Panc1 (cell line): ENCODE measurements around the gene KIAA1614. TPM values are rescaled to one million over a fixed set of nuclear protein-coding genes. Genes with fewer than 3 reads are reported as not detected.

Experiments used
- ATAC-seq: fragments of 200-7000 bp; cut with Tn5 transposase; 2 replicates; pipeline ENCODE4 v1.9.1; 2020; ENCODE audit warnings: mild to moderate bottlenecking, moderate library complexity
- BruUV-seq: library from RNA; stranded (reverse); fragments of 400-500 nt; replicated peaks from 2 replicates; lab custom pipeline; 2021; lab: Mats Ljungman, UMichigan
- CTCF ChIA-PET: fragments of 300-600 bp; sonication (Branson Sonifier 250); formaldehyde crosslinking; loops from one replicate; lab custom pipeline; 2022; ENCODE audit warnings: antibody characterized with exemption; lab: Charles Lee
- POLR2A ChIA-PET: fragments of 300-600 bp; sonication (Branson Sonifier 250); formaldehyde crosslinking; loops from one replicate; lab custom pipeline; 2022; ENCODE audit warnings: antibody characterized with exemption; lab: Charles Lee
- DNase-seq: peaks from one replicate; pipeline ENCODE4 v3.0.0-alpha.2; 2010; ENCODE audit warnings: low read depth, low spot score
- H3K27ac ChIP-seq: 2 replicates; pipeline ENCODE4 v1.5.1; 2011; ENCODE audit warnings: mild to moderate bottlenecking, low read length, inconsistent platforms
- H3K27me3 ChIP-seq: fragments of 200-500 bp; sonication (Bioruptor generic); 2 replicates; pipeline ENCODE4 v1.6.0; 2014; ENCODE audit warnings: low read length, inconsistent platforms; ENCODE audit not compliant: control insufficient read depth, insufficient read depth
- H3K36me3 ChIP-seq: fragments of 200-500 bp; sonication (Bioruptor generic); 2 replicates; pipeline ENCODE4 v1.5.1; 2014; ENCODE audit warnings: inconsistent platforms, mild to moderate bottlenecking, low read length, moderate library complexity; ENCODE audit not compliant: control insufficient read depth, insufficient read depth
- H3K4me1 ChIP-seq: 2 replicates; pipeline ENCODE4 v1.5.1; 2011; ENCODE audit warnings: inconsistent platforms, mild to moderate bottlenecking, low read length, moderate library complexity; ENCODE audit not compliant: control insufficient read depth, insufficient read depth
- H3K4me3 ChIP-seq, 2 experiments: 2 replicates each; pipeline ENCODE4 v1.5.1; 2011 to 2012; ENCODE audit warnings: low read depth in 2 of 2, low read length in 2 of 2, mild to moderate bottlenecking in 2 of 2, inconsistent platforms in 1 of 2, moderate library complexity in 1 of 2
- H3K9me3 ChIP-seq: fragments of 200-500 bp; sonication (Bioruptor generic); 2 replicates; pipeline ENCODE4 v1.5.1; 2014; ENCODE audit warnings: low read depth, mild to moderate bottlenecking, inconsistent platforms, low read length, moderate library complexity; ENCODE audit not compliant: control insufficient read depth, insufficient read depth
- POLR2AphosphoS5 ChIP-seq: IDR thresholded peaks from 2 replicates; pipeline ENCODE4 v1.6.1; 2012; ENCODE audit warnings: mild to moderate bottlenecking, low read depth, low read length, moderate library complexity
- SIN3A ChIP-seq: IDR thresholded peaks from 2 replicates; pipeline ENCODE4 v1.6.1; 2012; ENCODE audit warnings: low read depth, mild to moderate bottlenecking, low read length, moderate library complexity, borderline replicate concordance; ENCODE audit not compliant: insufficient read depth
- TCF7L2 ChIP-seq: IDR thresholded peaks from 2 replicates; pipeline ENCODE4 v1.6.1; 2011; ENCODE audit warnings: mild to moderate bottlenecking, low read depth, low read length, inconsistent platforms
- in situ Hi-C: cut with HindIII; loops from 2 replicates; pipeline ENCODE4 v1.10.0; 2016; ENCODE audit warnings: low sequenced_read_pairs, low pct_unique_long_range_greater_than_20kb
- intact Hi-C: fragments of 100-400 bp; cut with micrococcal nuclease; formaldehyde crosslinking; loops from one replicate; pipeline ENCODE4 v1.10.0; 2022; ENCODE audit not compliant: unreplicated experiment
- total RNA-seq: library from RNA; stranded (reverse); gene quantifications from one replicate; pipeline ENCODE4 v1.2.1, GENCODE V29; 2021; ENCODE audit not compliant: unreplicated experiment
- TF ChIP-seq, protein P1 (sequence below): fragments of 450-650 bp; IDR thresholded peaks from 2 replicates; pipeline ENCODE4 v1.5.1; 2017; ENCODE audit warnings: mild to moderate bottlenecking
- TF ChIP-seq, protein P2 (sequence below), 2 experiments: IDR thresholded peaks; 2 replicates each; pipeline ENCODE4 v1.6.1; 2011 to 2012; ENCODE audit warnings: low read depth in 2 of 2, control low read depth in 1 of 2, low read length in 1 of 2, mild to moderate bottlenecking in 1 of 2, moderate library complexity in 1 of 2; ENCODE audit not compliant: insufficient read depth in 1 of 2

Gene KIAA1614
- total RNA-seq, 1 experiment from 2014 or later, result 0.80 TPM

DNA sequence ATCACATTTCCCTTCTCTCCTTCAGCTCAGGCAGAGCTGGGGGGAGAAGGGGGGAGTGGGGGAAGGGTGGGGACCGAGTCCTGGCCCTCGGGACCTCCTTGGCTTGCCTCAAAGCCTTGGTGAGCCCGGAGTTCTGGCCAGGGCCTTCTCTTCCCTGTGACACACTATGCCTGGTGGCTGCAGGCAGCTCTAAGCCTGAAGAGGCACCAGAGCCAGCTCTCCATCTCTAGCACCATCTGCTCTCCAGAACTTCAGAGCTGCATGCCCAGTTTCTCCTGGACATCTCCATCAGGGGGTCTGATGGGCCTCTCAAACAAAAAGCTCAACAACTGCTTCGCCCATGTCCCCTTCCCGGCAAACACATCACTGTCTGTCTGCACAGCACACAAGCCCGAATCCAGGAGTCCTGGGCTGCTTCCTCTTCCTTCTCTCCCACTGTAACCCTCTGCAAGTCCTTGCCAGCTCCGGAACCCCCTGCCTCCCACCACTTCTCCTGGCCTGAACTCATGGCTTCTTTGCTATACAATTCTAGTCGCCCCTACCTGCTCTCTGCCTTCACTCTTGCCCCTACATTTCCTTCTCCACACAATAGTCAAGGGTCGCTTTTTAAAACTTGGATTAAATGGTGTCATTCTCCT, 26.5 kb downstream of the KIAA1614 start:
- no peak overlapping the region for H3K4me3 ChIP-seq
- H3K27me3 ChIP-seq, result no peaks in the 10 kb centered on the region
- no peaks in the 10 kb centered on the region for H3K9me3 ChIP-seq
- H3K36me3 ChIP-seq, result no peaks in the 10 kb centered on the region
- ChIA-PET POLR2A (no interaction called here), CTCF (no interaction called here)
- no TSS peak for BruUV-seq
- in situ Hi-C loops, result no loop called here
- DNase-seq, result no peak
- no peak for ATAC-seq
- TF ChIP-seq TCF7L2, result no peak
- H3K4me1 ChIP-seq, result no peaks in the 10 kb centered on the region
- intact Hi-C loops, result no loop called here
- no peak overlapping the region for H3K27ac ChIP-seq

DNA sequence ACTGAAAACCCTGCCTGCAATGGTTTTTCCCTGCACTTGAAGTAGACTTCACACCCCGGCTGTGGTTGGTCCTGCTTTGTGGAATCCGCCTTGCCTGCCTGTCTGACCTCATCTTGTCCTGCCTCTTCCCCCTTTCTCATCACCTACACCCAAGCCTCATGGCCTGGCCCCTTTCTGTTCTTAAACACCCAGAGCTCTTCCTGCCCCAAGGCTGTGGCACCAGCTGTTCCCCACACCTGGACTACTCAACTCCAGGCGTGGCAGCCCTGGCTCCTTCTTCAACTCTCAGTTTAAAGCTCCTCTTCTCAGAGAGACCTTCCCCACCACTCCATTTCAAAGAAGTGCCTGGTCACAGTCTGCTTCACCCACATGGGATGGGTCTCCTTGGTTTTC, 27.0 kb downstream of the KIAA1614 start:
- no peak overlapping the region for H3K4me3 ChIP-seq
- intact Hi-C loops (no loop called here), in situ Hi-C loops (no loop called here)
- no peak overlapping the region for H3K27ac ChIP-seq
- DNase-seq, result no peak
- H3K4me1 ChIP-seq, result no peaks in the 10 kb centered on the region
- no peaks in the 10 kb centered on the region for H3K27me3 ChIP-seq
- TF ChIP-seq TCF7L2 (no peak), POLR2AphosphoS5 (no peak), SIN3A (no peak)
- TF ChIP-seq, protein P1, sequence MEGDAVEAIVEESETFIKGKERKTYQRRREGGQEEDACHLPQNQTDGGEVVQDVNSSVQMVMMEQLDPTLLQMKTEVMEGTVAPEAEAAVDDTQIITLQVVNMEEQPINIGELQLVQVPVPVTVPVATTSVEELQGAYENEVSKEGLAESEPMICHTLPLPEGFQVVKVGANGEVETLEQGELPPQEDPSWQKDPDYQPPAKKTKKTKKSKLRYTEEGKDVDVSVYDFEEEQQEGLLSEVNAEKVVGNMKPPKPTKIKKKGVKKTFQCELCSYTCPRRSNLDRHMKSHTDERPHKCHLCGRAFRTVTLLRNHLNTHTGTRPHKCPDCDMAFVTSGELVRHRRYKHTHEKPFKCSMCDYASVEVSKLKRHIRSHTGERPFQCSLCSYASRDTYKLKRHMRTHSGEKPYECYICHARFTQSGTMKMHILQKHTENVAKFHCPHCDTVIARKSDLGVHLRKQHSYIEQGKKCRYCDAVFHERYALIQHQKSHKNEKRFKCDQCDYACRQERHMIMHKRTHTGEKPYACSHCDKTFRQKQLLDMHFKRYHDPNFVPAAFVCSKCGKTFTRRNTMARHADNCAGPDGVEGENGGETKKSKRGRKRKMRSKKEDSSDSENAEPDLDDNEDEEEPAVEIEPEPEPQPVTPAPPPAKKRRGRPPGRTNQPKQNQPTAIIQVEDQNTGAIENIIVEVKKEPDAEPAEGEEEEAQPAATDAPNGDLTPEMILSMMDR, result no peak
- TF ChIP-seq, protein P2, sequence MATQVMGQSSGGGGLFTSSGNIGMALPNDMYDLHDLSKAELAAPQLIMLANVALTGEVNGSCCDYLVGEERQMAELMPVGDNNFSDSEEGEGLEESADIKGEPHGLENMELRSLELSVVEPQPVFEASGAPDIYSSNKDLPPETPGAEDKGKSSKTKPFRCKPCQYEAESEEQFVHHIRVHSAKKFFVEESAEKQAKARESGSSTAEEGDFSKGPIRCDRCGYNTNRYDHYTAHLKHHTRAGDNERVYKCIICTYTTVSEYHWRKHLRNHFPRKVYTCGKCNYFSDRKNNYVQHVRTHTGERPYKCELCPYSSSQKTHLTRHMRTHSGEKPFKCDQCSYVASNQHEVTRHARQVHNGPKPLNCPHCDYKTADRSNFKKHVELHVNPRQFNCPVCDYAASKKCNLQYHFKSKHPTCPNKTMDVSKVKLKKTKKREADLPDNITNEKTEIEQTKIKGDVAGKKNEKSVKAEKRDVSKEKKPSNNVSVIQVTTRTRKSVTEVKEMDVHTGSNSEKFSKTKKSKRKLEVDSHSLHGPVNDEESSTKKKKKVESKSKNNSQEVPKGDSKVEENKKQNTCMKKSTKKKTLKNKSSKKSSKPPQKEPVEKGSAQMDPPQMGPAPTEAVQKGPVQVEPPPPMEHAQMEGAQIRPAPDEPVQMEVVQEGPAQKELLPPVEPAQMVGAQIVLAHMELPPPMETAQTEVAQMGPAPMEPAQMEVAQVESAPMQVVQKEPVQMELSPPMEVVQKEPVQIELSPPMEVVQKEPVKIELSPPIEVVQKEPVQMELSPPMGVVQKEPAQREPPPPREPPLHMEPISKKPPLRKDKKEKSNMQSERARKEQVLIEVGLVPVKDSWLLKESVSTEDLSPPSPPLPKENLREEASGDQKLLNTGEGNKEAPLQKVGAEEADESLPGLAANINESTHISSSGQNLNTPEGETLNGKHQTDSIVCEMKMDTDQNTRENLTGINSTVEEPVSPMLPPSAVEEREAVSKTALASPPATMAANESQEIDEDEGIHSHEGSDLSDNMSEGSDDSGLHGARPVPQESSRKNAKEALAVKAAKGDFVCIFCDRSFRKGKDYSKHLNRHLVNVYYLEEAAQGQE (IDR thresholded peaks at IDR 0.05; ENCODE audit: insufficient read depth in 1 of 2, low read depth in 2 of 2, low read length in 1 of 2), result no peak
- no peaks in the 10 kb centered on the region for H3K36me3 ChIP-seq
- CTCF ChIA-PET, result interaction anchor here (0.6 kb wide), 1 partner anchor 343 kb away, joined by 9 read pairs; no protein-coding TSS in a partner anchor
- POLR2A ChIA-PET, result interaction anchor here (0.6 kb wide), 1 partner anchor 459 kb away, joined by 8 read pairs; no protein-coding TSS in a partner anchor
- ATAC-seq, result no peak
- no peaks in the 10 kb centered on the region for H3K9me3 ChIP-seq
- BruUV-seq, result no TSS peak

DNA sequence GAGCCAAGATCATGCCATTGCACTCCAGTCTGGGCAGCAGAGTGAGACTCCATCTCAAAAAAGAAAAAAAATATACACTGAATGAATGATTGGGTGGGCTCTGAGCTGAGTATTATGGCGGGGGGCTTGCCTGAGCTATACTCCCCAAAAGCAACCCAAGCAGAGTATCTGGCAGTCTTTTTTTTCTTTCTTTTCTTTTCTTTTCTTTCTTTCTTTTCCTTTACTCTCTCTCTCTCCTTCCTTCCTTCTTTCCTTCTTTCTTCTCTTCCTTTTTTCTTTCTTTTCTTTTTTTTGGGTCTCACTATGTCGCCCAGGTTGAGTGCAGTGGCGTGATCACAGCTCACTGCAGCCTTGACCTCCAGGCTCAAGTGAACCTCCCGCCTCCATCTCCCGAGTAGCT, 27.7 kb downstream of the KIAA1614 start:
- DNase-seq (no peak), ATAC-seq (no peak)
- ChIA-PET CTCF (interaction anchor here (0.7 kb wide), 1 partner anchor 47 kb away, joined by 14 read pairs; no protein-coding TSS in a partner anchor), POLR2A (interaction anchor here (0.6 kb wide), 1 partner anchor 459 kb away, joined by 8 read pairs; no protein-coding TSS in a partner anchor)
- Histone ChIP-seq H3K9me3 (no peaks in the 10 kb centered on the region), H3K36me3 (no peaks in the 10 kb centered on the region), H3K27me3 (no peaks in the 10 kb centered on the region), H3K4me1 (no peaks in the 10 kb centered on the region), H3K4me3 (no peak overlapping the region), H3K27ac (no peak overlapping the region)
- in situ Hi-C loops (no loop called here), intact Hi-C loops (no loop called here)
- BruUV-seq, result no TSS peak
- TF ChIP-seq POLR2AphosphoS5 (no peak), TCF7L2 (no peak), SIN3A (no peak)
- TF ChIP-seq, protein P2 (IDR thresholded peaks at IDR 0.05; ENCODE audit: insufficient read depth in 1 of 2, low read depth in 2 of 2, low read length in 1 of 2), result no peak
- TF ChIP-seq, protein P1, result no peak
